SKM-1 treated with dmso at 0.1 percent for 144 hours (cell line): ENCODE data around the gene MALL.
"Not testable (repeated sequence)": the region's sequence is repeated elsewhere in the genome, so short reads cannot be mapped to it uniquely, and the experiment has no call there.

ENCODE experiments used
- DNase-seq: peaks from one replicate; lab custom pipeline; 2025; ENCODE audit not compliant: unreplicated experiment; lab: John Stamatoyannopoulos, UW

The MALL gene

DNA sequence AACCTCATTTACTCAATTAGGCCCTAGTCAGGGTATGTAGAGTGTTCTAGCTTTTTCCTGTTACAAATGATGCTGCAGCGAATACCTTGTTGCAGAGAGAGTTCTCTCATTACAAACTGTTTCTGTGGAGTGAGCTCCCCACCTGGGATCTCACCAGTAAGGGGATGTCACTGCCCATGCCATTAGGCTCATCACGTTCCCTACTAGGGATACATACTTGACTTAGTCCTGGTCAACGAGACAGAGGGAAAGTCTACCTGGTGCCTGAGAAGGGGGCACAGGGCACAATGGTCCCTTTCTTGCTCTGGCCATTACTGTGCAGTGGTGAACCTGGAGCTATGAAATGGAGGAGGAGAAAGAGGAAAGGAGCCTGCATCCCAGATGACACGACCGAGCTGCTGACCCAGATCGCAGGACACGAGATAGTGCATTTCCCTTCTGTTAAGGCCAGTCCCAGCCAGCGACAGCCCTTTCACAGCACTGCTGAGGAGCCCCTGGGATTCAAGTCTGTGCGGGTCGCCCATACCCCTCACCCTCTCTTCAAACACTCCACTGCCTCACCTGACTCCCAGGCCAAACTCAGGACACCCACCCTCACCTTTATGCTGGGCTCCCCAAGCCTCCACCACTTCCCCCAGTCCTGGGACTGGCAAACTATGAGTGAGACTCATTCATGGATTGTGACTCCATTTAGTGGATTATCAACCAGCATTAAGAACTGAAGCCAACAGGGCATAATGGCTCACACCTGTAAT, 16.0 kb downstream of the MALL start:
- no peak for DNase-seq

GRCh38 chr2:110099038-110099425, 16.6 kb downstream of the MALL start:
- no peak for DNase-seq

DNA sequence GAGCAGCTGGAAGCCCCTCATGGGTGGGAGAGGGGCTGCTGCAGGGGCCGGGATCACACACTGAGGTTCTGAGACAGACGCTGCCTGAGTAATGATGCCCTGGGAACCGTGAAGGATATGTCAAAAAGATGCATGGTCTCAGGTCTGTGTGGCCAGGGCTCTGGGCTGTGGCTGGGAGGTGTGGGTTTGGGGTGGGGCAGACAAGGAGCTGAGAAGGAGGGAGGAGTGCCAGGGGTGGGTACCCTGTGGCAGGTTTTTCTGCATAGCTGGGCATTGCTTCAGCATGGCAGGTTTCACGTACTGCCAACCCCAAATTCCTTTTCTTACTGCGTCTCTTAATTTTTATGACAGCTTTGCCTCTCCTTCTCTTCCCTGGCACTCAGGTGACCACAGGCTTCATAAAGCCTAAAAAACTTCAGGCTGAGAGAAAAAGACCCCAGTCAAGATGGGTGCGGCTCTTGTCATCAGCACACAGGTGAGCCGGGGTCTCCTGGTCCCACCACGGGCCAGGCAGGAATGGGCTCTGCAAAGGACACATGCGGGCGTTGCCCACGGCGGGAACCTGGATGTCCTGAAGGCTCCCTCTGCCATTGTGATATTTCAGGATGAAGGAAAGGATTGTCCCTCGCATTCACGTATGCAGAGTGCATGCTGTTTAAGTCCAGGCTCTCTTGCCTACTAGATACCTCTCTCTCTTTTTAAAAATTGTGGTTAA, 18.0 kb downstream of the MALL start:
- no peak for DNase-seq

DNA sequence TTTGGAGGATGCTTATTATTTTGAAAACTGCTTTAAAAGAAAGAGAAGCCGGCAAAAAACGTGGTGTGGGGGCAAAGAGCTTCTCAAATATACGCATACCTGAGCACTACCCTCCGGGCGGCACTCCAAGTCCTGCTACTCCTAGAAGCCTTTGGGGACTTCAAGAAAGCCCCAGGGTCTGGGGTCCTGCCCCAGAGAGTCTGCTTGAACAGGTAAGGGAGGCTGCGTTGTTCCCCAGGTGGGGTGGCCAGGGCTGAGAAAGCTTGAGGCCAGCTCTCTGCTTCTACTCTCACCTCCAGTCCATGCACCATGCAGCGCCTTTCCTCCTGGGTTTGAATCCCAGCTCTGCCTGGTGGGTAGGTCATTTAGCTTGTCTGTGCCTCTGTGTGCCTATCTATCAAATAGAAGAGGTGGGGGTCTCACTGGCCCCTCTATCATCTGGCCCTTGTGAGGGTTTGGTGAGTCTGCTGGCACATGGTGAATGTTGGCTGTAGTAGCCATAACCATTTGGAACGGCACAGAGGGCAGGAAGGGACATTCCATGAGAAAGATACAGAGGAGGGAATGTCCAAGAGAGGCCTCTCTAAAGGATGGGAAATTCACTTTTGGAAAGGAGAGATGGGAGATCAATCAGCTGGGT, 19.5 kb downstream of the MALL start:
- no peak for DNase-seq

DNA sequence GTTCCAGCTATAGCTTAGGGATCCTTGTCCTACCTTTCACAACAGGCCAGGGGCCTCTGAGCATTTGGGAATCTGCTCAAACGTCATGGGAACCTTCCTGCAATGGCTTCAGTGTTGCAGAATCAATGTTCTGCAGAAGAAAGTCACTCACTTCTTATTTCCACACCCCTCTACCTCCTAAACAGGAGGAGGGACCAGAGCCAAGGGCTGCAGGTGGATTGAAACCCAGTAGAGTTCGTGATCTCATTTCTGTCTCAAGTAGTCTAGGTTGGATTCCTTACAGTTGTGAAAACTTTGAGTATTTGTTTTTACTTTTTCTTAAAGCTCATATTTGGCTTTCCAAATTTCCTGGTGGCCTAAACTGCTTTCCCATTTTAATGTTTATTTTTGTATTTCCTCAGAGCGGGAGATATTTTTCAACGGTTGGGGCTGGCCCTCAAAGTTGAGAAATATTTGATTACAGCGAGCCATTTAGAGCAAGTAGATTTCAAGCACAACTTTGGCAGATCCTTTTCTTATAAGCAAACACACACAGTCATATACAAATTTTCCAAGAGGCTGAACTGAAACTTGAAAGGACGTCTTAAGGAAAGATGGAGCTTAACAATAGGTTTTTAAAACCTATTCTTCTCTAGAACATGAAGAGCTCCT, 20.6 kb downstream of the MALL start:
- DNase-seq, result not testable (repeated sequence)

DNA sequence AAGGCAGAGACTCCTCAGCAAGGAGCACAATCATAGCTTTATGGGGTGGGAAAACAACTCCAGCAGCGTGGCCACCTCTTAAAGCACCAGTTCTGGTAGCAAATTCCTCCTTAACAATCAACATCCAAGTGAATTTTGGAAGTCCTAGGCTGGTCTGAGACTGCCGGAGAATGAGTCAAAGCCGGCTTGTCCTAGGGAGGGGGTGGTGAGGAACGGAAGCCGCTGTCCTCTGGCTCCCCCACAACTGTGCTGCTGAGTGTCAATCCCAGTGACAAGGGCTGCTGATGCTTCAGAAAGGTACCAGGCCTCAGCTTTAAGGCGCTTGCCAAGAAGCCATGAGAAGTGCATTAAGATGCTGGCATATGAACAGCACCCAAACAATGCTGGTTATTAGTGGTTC, 21.7 kb downstream of the MALL start:
- DNase-seq, result not testable (repeated sequence)

DNA sequence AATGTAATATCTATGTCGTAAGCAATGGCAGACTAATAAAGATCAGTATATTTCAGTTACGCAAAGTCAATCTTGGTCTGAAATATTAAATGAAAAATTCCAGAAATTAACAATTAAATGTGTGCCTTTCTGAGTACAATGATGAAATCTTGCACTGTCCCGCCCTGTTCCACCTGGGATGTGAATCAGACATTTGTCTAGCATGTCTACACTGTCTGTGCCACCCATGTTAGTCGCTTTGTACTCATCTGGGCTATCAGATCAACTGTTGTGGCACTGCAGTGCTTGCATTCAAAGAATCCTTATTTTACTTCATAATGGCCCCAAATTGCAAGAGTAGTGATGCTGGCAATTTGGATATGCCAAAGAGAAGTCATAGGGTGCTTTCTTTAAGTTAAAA, 25.5 kb downstream of the MALL start:
- not testable (repeated sequence) for DNase-seq

- DNase-seq, result not testable (repeated sequence)
These were observed 31.9 kb downstream of the MALL start for GRCh38 chr2:110083757-110084156.

DNA sequence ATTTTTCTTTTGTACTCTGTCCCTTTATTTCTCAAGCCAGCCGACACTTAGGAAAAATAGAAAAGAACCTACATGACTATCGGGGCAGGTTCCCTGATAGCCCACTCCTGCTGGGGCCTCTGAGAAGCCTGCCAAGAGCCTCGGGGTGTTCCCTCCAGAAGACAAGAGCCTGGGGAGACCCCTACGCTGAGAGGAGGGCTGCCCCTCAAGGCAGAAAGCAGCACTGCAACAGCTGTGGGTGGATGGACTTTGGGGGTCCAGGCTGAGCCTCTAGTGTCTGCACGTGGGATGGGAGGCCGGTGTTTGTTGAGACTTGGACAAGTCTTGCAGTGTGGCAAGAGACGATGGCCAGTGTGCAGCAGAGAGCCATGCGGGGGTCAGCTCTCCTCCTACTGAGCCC, 32.5 kb downstream of the MALL start:
- not testable (repeated sequence) for DNase-seq

DNA sequence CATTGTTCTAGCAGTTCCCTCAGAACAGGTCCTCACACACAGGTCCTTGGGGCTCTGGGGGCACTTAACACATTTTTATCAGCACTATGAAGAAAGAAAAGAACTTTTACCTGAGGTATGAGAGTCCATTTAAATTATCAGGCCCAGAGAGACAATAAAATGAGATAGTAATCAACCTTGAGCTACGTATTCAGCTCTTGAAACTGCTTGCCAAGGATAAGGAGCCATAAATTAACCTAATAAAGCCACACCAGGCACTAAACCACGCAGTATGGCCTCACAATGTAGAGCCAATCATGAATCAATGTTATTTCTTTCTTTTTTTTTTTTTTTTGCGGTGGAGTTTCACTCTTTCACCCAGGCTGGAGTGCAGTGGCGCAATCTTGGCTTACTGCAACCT, 37.5 kb downstream of the MALL start:
- not testable (repeated sequence) for DNase-seq

GRCh38 chr2:110075896-110076295, 39.7 kb downstream of the MALL start:
- not testable (repeated sequence) for DNase-seq

DNA sequence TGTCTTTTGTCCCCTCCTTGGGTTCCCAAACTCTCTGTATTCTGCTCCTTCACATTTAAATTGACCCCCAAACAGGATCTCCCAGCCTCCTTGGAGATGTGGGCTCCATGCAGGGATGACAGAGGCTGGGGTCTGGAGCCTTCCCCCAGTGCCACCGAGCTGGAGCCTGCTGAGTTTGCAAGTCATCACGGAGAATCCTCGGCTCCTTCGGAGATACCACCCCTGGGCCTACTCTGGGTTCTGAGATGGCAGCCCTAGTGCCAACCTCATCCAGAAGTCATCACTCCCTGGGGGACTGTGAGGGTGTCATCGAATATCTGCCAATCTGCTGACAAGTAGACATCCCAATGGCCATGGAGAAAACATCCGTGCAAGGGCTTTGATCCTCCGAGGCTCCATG, 45.8 kb downstream of the MALL start:
- DNase-seq, result not testable (repeated sequence)

DNA sequence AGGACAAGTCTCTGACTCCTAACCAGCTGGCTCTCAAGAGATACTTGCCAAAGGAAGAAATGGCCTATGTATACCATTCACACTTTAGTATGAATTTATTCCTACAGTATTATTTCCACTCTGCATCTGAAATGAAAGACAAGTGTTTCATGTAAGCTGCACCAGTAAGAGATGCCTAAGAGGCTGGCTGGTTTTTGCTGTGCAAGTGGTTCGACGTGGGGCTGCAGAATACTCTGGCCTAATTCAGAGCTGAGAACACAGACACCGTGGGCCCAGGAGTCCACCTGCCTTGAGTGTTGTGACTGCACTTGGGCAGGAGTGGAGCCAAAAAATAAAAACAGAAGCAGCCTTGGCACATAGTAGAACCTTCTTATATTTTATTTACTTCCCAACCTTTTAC, 47.5 kb downstream of the MALL start:
- DNase-seq, result not testable (repeated sequence)

GRCh38 chr2:110062332-110062731, 53.3 kb downstream of the MALL start:
- DNase-seq, result not testable (repeated sequence)

DNA sequence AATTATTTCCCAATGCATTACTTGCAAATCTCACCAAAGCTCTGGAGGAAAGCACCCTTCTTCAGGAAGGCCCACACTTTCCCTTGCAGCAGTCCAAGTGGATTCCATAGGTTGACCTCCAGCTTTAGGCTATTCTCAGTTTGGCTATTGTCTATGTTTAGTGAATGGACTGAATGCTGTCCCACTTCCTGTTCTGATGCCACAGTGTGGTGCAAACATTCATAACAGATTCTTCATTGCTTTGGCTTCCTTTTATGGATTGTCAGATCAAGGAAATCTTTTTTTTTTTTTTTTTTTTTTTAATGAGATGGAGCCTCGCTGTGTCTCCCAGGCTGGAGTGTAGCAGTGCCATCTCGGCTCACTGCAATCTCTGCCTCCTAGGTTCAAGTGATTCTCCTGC, 55.1 kb downstream of the MALL start:
- not testable (repeated sequence) for DNase-seq

- DNase-seq, result not testable (repeated sequence)
These were observed 55.8 kb downstream of the MALL start for GRCh38 chr2:110059694-110060358.

DNA sequence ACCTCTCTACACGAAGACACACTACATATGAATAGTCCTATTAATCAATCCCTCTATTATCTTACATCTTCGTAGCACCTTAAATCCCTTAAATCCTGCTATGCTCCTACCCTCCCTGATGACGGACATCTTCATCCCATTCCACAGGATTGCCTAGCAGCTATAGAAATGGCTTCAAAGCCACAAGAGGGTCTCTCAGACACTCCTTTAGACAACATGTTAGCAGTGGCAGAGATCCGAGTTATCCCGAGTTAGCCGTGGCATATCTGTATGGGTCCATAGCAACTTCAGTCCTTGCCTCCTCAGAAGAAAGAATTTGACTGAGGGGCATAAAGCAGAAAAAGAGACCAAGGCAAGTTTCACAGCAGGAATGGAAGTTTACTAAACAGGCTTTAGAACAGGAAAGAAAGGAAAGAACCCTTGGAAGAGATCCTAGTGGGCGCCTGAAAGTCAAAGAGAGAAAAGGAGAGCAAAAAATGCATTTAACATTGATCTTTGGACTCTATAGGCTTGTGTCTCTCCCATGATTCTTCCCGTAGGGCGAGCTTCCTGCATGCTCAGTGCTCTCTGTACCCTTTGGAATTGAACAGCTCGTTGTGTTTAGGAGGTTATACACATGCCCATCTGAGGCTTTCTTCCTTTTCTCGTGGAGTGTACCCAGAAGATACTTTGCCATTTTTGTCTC, 56.5 kb downstream of the MALL start:
- not testable (repeated sequence) for DNase-seq

- DNase-seq, result not testable (repeated sequence)
These were observed 57.6 kb downstream of the MALL start for GRCh38 chr2:110058034-110058433.

- not testable (repeated sequence) for DNase-seq
These were observed 59.7 kb downstream of the MALL start for GRCh38 chr2:110055819-110056408.
